NB4 (cell line): ENCODE data around the gene HPSE.

ENCODE experiments used
- MYC ChIP-seq: IDR thresholded peaks from 2 replicates; pipeline ENCODE4 v1.6.1; 2011; ENCODE audit warnings: low read depth, low read length
- POLR2A ChIP-seq: IDR thresholded peaks from 2 replicates; pipeline ENCODE4 v1.6.1; 2011; ENCODE audit warnings: mild to moderate bottlenecking; ENCODE audit not compliant: insufficient read length; ENCODE audit errors: extremely low read depth
- TF ChIP-seq, protein P1 (sequence below): IDR thresholded peaks from one replicate; pipeline ENCODE4 v1.5.1; 2012; ENCODE audit warnings: low read depth, low read length
- TF ChIP-seq, protein P2 (sequence below): IDR thresholded peaks from 2 replicates; pipeline ENCODE4 v1.6.1; 2011; ENCODE audit warnings: low read depth, low read length

DNA sequence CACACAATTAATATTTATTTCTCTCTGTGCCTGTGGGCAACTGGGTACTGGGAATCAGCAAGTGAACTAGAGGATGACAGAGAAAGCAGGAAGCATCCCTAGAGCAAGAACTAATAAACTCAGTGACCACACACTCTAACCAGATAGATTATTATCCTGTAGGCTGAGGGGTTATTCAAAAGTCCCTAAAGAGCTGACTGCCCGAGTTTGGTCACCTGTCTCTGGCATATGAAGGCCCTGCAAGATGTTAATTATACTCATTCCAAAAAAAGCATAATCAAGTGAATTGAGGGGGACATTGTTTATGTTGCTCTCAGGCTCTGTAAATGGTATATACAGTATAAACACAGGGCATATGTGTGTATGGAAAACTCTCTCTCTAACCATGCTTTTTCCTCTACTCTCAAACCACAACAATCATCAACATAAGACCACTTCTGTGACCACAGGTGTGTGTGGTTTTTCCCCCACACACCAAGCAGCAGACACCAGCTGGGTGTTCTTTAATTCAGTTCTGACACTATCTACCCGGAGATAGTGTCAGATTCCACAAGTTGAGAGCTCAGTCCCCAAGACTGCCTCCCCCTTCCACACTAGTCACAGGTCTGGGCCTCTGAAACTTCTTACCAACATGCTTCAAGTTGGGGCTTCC is 6.2 kb upstream of the HPSE start:
- TF ChIP-seq POLR2A (no peak), MYC (no peak)
- TF ChIP-seq, protein P1, sequence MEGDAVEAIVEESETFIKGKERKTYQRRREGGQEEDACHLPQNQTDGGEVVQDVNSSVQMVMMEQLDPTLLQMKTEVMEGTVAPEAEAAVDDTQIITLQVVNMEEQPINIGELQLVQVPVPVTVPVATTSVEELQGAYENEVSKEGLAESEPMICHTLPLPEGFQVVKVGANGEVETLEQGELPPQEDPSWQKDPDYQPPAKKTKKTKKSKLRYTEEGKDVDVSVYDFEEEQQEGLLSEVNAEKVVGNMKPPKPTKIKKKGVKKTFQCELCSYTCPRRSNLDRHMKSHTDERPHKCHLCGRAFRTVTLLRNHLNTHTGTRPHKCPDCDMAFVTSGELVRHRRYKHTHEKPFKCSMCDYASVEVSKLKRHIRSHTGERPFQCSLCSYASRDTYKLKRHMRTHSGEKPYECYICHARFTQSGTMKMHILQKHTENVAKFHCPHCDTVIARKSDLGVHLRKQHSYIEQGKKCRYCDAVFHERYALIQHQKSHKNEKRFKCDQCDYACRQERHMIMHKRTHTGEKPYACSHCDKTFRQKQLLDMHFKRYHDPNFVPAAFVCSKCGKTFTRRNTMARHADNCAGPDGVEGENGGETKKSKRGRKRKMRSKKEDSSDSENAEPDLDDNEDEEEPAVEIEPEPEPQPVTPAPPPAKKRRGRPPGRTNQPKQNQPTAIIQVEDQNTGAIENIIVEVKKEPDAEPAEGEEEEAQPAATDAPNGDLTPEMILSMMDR: no peak
- TF ChIP-seq, protein P2, sequence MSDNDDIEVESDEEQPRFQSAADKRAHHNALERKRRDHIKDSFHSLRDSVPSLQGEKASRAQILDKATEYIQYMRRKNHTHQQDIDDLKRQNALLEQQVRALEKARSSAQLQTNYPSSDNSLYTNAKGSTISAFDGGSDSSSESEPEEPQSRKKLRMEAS: no peak
